HEK293 (cell line): ENCODE measurements around the gene OTOR.

ENCODE experiments used
- ELK4 ChIP-seq: IDR thresholded peaks from 2 replicates; pipeline ENCODE4 v1.6.1; 2011; ENCODE audit warnings: mild to moderate bottlenecking, low read depth, low read length, borderline replicate concordance
- GLI2 ChIP-seq: fragments of 450-650 bp; formaldehyde crosslinking; IDR thresholded peaks from 2 replicates; pipeline ENCODE4; 2017; ENCODE audit warnings: missing biosample characterization, missing genetic modification characterization, low read depth, borderline replicate concordance
- GLI4 ChIP-seq: fragments of 450-650 bp; formaldehyde crosslinking; IDR thresholded peaks from 2 replicates; pipeline ENCODE4 v1.5.1; 2016; ENCODE audit warnings: missing biosample characterization, missing genetic modification characterization
- HOXD13 ChIP-seq: sonication (generic); formaldehyde crosslinking; IDR thresholded peaks from 2 replicates; pipeline ENCODE4 v1.8.0; 2022; ENCODE audit warnings: missing genetic modification reagents, borderline replicate concordance
- OSR2 ChIP-seq: fragments of 450-650 bp; formaldehyde crosslinking; IDR thresholded peaks from 2 replicates; pipeline ENCODE4 v1.5.1; 2016; ENCODE audit warnings: missing biosample characterization, missing genetic modification characterization
- OVOL3 ChIP-seq: fragments of 450-650 bp; formaldehyde crosslinking; IDR thresholded peaks from 2 replicates; pipeline ENCODE4 v1.5.1; 2016; ENCODE audit warnings: missing biosample characterization, missing genetic modification characterization
- SCRT2 ChIP-seq: fragments of 450-650 bp; formaldehyde crosslinking; IDR thresholded peaks from 2 replicates; pipeline ENCODE4 v1.5.1; 2016; ENCODE audit warnings: missing biosample characterization, missing genetic modification characterization
- SETDB1 ChIP-seq: IDR thresholded peaks from one replicate; pipeline ENCODE4 v1.6.1; 2017; ENCODE audit warnings: mild to moderate bottlenecking, low read length, moderate library complexity, mixed read lengths; ENCODE audit not compliant: insufficient read length
- ZFHX2 ChIP-seq: fragments of 450-650 bp; formaldehyde crosslinking; conservative IDR thresholded peaks from 2 replicates; pipeline ENCODE4 v1.5.1; 2016; ENCODE audit warnings: missing biosample characterization, missing genetic modification characterization
- ZFP69B ChIP-seq: fragments of 450-650 bp; formaldehyde crosslinking; IDR thresholded peaks from 2 replicates; pipeline ENCODE4 v1.5.1; 2016; ENCODE audit warnings: missing biosample characterization, missing genetic modification characterization
- ZNF121 ChIP-seq: fragments of 450-650 bp; formaldehyde crosslinking; IDR thresholded peaks from 2 replicates; pipeline ENCODE4 v1.5.1; 2016; ENCODE audit warnings: missing biosample characterization, missing genetic modification characterization
- ZNF16 ChIP-seq: fragments of 450-650 bp; formaldehyde crosslinking; IDR thresholded peaks from 2 replicates; pipeline ENCODE4 v1.5.1; 2016; ENCODE audit warnings: low read depth, missing biosample characterization, missing genetic modification characterization
- ZNF19 ChIP-seq: fragments of 450-650 bp; formaldehyde crosslinking; IDR thresholded peaks from 2 replicates; pipeline ENCODE4; 2016; ENCODE audit warnings: missing biosample characterization, missing genetic modification characterization, low read depth
- ZNF292 ChIP-seq: fragments of 450-650 bp; formaldehyde crosslinking; IDR thresholded peaks from 2 replicates; pipeline ENCODE4 v1.5.1; 2016; ENCODE audit warnings: low read depth, missing biosample characterization, missing genetic modification characterization, borderline replicate concordance
- ZNF302 ChIP-seq: fragments of 450-650 bp; formaldehyde crosslinking; IDR thresholded peaks from 2 replicates; pipeline ENCODE4 v1.5.1; 2016; ENCODE audit warnings: missing biosample characterization, missing genetic modification characterization, low read depth
- ZNF311 ChIP-seq: fragments of 450-650 bp; formaldehyde crosslinking; IDR thresholded peaks from 2 replicates; pipeline ENCODE4 v1.5.1; 2017; ENCODE audit warnings: missing biosample characterization, missing genetic modification characterization, borderline replicate concordance
- ZNF341 ChIP-seq: fragments of 450-650 bp; formaldehyde crosslinking; IDR thresholded peaks from 2 replicates; pipeline ENCODE4; 2016; ENCODE audit warnings: low read depth, missing biosample characterization, missing genetic modification characterization
- ZNF501 ChIP-seq: fragments of 450-650 bp; formaldehyde crosslinking; IDR thresholded peaks from 2 replicates; pipeline ENCODE4 v1.5.1; 2016; ENCODE audit warnings: missing biosample characterization, missing genetic modification characterization
- ZNF510 ChIP-seq: fragments of 450-650 bp; formaldehyde crosslinking; IDR thresholded peaks from 2 replicates; pipeline ENCODE4 v1.5.1; 2018; ENCODE audit warnings: mild to moderate bottlenecking, missing genetic modification characterization, missing biosample characterization; ENCODE audit not compliant: insufficient replicate concordance
- ZNF529 ChIP-seq: fragments of 450-650 bp; formaldehyde crosslinking; IDR thresholded peaks from 2 replicates; pipeline ENCODE4 v1.5.1; 2017; ENCODE audit warnings: missing genetic modification characterization, missing biosample characterization; ENCODE audit not compliant: insufficient replicate concordance
- ZNF544 ChIP-seq: fragments of 450-650 bp; formaldehyde crosslinking; IDR thresholded peaks from 2 replicates; pipeline ENCODE4 v1.5.0; 2017; ENCODE audit warnings: missing biosample characterization, missing genetic modification characterization
- ZNF558 ChIP-seq: fragments of 450-650 bp; formaldehyde crosslinking; IDR thresholded peaks from 2 replicates; pipeline ENCODE4 v1.5.1; 2016; ENCODE audit warnings: missing biosample characterization, missing genetic modification characterization
- ZNF561 ChIP-seq: fragments of 450-650 bp; IDR thresholded peaks from 2 replicates; pipeline ENCODE4 v1.5.1; 2018; ENCODE audit warnings: missing biosample characterization, missing genetic modification characterization, borderline replicate concordance
- ZNF596 ChIP-seq: fragments of 450-650 bp; IDR thresholded peaks from 2 replicates; pipeline ENCODE4 v1.5.0; 2018; ENCODE audit warnings: missing biosample characterization, mild to moderate bottlenecking, missing genetic modification characterization, moderate library complexity
- ZNF704 ChIP-seq: fragments of 450-650 bp; formaldehyde crosslinking; IDR thresholded peaks from 2 replicates; pipeline ENCODE4 v1.5.1; 2016; ENCODE audit warnings: missing biosample characterization, missing genetic modification characterization
- ZNF747 ChIP-seq: fragments of 450-650 bp; formaldehyde crosslinking; IDR thresholded peaks from 2 replicates; pipeline ENCODE4 v1.5.1; 2016; ENCODE audit warnings: missing biosample characterization, missing genetic modification characterization
- ZNF837 ChIP-seq: fragments of 450-650 bp; formaldehyde crosslinking; IDR thresholded peaks from 2 replicates; pipeline ENCODE4 v1.5.1; 2016; ENCODE audit warnings: missing biosample characterization, missing genetic modification characterization
- ZSCAN16 ChIP-seq: fragments of 450-650 bp; formaldehyde crosslinking; IDR thresholded peaks from 2 replicates; pipeline ENCODE4 v1.5.1; 2016; ENCODE audit warnings: missing biosample characterization, missing genetic modification characterization
- ZSCAN30 ChIP-seq: fragments of 450-650 bp; IDR thresholded peaks from 2 replicates; pipeline ENCODE4 v1.5.1; 2018; ENCODE audit warnings: missing biosample characterization, mild to moderate bottlenecking, missing genetic modification characterization, moderate library complexity
- TF ChIP-seq, protein P1 (sequence below): fragments of 450-650 bp; formaldehyde crosslinking; IDR thresholded peaks from 2 replicates; pipeline ENCODE4 v1.5.1; 2016; ENCODE audit warnings: missing biosample characterization, missing genetic modification characterization
- TF ChIP-seq, protein P2 (sequence below): fragments of 450-650 bp; formaldehyde crosslinking; IDR thresholded peaks from 2 replicates; pipeline ENCODE4 v1.5.1; 2017; ENCODE audit warnings: missing biosample characterization, mild to moderate bottlenecking, missing genetic modification characterization, moderate library complexity
- TF ChIP-seq, protein P3 (sequence below): fragments of 450-650 bp; formaldehyde crosslinking; IDR thresholded peaks from 2 replicates; pipeline ENCODE4 v1.5.1; 2016; ENCODE audit warnings: missing biosample characterization, missing genetic modification characterization

Gene OTOR

GRCh38 chr20:16729565-16730460 is 18.3 kb upstream of the OTOR start, which contains the start of gene SNRPB2 (continued):
- TF ChIP-seq SETDB1 = peak; percentile 90
- TF ChIP-seq SCRT2 (tag by site-specific recombination) = 0 out of 2 replicates have a peak, but pooled peaks have one; percentile 25
- no peak for TF ChIP-seq ZNF529 (tag by site-specific recombination)
- no peak for TF ChIP-seq ZFHX2
- TF ChIP-seq ZNF121 (tag by site-specific recombination) = no peak
- no peak for TF ChIP-seq ZNF292
- TF ChIP-seq ZFP69B (tag by site-specific recombination) = no peak
- TF ChIP-seq, protein P1, sequence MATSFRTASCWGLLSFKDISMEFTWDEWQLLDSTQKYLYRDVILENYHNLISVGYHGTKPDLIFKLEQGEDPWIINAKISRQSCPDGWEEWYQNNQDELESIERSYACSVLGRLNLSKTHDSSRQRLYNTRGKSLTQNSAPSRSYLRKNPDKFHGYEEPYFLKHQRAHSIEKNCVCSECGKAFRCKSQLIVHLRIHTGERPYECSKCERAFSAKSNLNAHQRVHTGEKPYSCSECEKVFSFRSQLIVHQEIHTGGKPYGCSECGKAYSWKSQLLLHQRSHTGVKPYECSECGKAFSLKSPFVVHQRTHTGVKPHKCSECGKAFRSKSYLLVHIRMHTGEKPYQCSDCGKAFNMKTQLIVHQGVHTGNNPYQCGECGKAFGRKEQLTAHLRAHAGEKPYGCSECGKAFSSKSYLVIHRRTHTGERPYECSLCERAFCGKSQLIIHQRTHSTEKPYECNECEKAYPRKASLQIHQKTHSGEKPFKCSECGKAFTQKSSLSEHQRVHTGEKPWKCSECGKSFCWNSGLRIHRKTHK (tag by site-specific recombination) = no peak
- no peak; the same call in 1 of the 2 replicates for TF ChIP-seq HOXD13 (CRISPR knock-in tag)
- peak; percentile 21; the same call in 1 of the 2 replicates for TF ChIP-seq ZNF558 (tag by site-specific recombination)
- TF ChIP-seq ZNF302 (tag by site-specific recombination) = no peak
- TF ChIP-seq ZNF311 (tag by site-specific recombination) = no peak
- TF ChIP-seq ELK4 = peak; percentile 94
- no peak for TF ChIP-seq ZNF19
- no peak for TF ChIP-seq ZNF704 (tag by site-specific recombination)
- TF ChIP-seq ZSCAN16 (tag by site-specific recombination) = no peak
- no peak for TF ChIP-seq OVOL3 (tag by site-specific recombination)
- TF ChIP-seq ZNF596 (tag by site-specific recombination) = no peak
- no peak for TF ChIP-seq ZNF747 (tag by site-specific recombination)
- TF ChIP-seq GLI2 (tag by site-specific recombination) = no peak
- no peak for TF ChIP-seq ZNF510
- TF ChIP-seq OSR2 = no peak
- TF ChIP-seq ZSCAN30 = 0 out of 2 replicates have a peak, but pooled peaks have one; percentile 29
- no peak for TF ChIP-seq ZNF341 (tag by site-specific recombination)
- TF ChIP-seq, protein P2, sequence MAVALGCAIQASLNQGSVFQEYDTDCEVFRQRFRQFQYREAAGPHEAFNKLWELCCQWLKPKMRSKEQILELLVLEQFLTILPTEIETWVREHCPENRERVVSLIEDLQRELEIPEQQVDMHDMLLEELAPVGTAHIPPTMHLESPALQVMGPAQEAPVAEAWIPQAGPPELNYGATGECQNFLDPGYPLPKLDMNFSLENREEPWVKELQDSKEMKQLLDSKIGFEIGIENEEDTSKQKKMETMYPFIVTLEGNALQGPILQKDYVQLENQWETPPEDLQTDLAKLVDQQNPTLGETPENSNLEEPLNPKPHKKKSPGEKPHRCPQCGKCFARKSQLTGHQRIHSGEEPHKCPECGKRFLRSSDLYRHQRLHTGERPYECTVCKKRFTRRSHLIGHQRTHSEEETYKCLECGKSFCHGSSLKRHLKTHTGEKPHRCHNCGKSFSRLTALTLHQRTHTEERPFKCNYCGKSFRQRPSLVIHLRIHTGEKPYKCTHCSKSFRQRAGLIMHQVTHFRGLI (tag by site-specific recombination) = no peak
- peak; percentile 36; the same call in 1 of the 2 replicates for TF ChIP-seq ZNF501 (tag by site-specific recombination)
- no peak for TF ChIP-seq ZNF561 (tag by site-specific recombination)
- TF ChIP-seq ZNF544 (tag by site-specific recombination) = no peak
- TF ChIP-seq, protein P3, sequence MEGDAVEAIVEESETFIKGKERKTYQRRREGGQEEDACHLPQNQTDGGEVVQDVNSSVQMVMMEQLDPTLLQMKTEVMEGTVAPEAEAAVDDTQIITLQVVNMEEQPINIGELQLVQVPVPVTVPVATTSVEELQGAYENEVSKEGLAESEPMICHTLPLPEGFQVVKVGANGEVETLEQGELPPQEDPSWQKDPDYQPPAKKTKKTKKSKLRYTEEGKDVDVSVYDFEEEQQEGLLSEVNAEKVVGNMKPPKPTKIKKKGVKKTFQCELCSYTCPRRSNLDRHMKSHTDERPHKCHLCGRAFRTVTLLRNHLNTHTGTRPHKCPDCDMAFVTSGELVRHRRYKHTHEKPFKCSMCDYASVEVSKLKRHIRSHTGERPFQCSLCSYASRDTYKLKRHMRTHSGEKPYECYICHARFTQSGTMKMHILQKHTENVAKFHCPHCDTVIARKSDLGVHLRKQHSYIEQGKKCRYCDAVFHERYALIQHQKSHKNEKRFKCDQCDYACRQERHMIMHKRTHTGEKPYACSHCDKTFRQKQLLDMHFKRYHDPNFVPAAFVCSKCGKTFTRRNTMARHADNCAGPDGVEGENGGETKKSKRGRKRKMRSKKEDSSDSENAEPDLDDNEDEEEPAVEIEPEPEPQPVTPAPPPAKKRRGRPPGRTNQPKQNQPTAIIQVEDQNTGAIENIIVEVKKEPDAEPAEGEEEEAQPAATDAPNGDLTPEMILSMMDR = no peak
- TF ChIP-seq GLI4 (tag by site-specific recombination) = no peak
- no peak for TF ChIP-seq ZNF837 (tag by site-specific recombination)
- no peak for TF ChIP-seq ZNF16
